Upper lobe of right lung (tissue), 1 donor: ENCODE measurements around the gene EYA2. TPM values are rescaled to one million over a fixed set of nuclear protein-coding genes. Genes with fewer than 3 reads are reported as not detected.

Experiments
- ATAC-seq: fragments of 200-7000 bp; cut with Tn5 transposase; one replicate; pipeline ENCODE4 v1.9.1; 2020; ENCODE audit warnings: mild to moderate bottlenecking, moderate library complexity
- DNase-seq: peaks from one replicate; pipeline ENCODE4 v3.0.0-alpha.2; 2020
- H3K27ac ChIP-seq: fragments of 200-600 bp; one replicate; pipeline ENCODE4 v1.8.0; 2022
- H3K27me3 ChIP-seq: fragments of 200-600 bp; one replicate; pipeline ENCODE4 v1.8.0; 2022; ENCODE audit warnings: mild to moderate bottlenecking
- H3K36me3 ChIP-seq: fragments of 200-600 bp; one replicate; pipeline ENCODE4 v1.8.0; 2022
- H3K4me1 ChIP-seq: fragments of 200-600 bp; one replicate; pipeline ENCODE4 v1.8.0; 2022
- H3K4me3 ChIP-seq: fragments of 200-600 bp; one replicate; pipeline ENCODE4 v1.8.0; 2022; ENCODE audit warnings: mild to moderate bottlenecking
- H3K9me3 ChIP-seq: fragments of 200-600 bp; one replicate; pipeline ENCODE4 v1.8.0; 2022
- intact Hi-C: fragments of 100-400 bp; cut with DNase I; formaldehyde crosslinking; loops from one replicate; pipeline ENCODE4 v1.11.0; 2022
- total RNA-seq: library from RNA; stranded (reverse); fragmentation: NEBNext Ultra II Directional; extraction: Animal tissue kit (Norgen Biotek cat#: 25700); gene quantifications from one replicate; pipeline ENCODE4 v1.2.1, GENCODE V29; 2021
- TF ChIP-seq, protein P1 (sequence below): fragments of 200-600 bp; IDR thresholded peaks from one replicate; pipeline ENCODE4 v1.8.0; 2022; ENCODE audit warnings: antibody characterized with exemption
- donor health status: DM: no; HTN: yes; CAD: no; lungs with severe emphysema.

Gene EYA2
- total RNA-seq, 1 donor from 2014 or later, result 1.8 TPM

DNA sequence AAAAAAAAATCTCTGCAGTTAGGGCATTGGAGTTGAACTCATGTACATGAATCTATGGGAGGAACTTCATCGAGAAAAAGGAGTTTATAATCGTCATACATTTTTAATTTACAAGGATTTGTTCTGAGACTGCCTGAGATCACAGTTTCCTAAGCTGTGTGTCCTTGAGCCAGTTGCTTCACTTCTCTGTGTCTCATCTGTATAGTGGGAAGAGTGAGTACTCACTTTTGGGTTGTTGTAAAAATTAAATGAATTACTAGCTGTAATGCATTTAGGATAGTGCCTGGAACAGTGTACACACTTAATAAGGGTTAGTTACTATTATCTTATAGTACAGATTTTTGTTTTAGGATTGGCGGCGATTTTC is 42.5 kb downstream of the EYA2 start:
- Histone ChIP-seq H3K27me3 (peaks cover 16% of the 10 kb centered on the region), H3K4me3 (no peak overlapping the region), H3K27ac (no peak overlapping the region), H3K4me1 (no peaks in the 10 kb centered on the region), H3K9me3 (no peaks in the 10 kb centered on the region), H3K36me3 (no peaks in the 10 kb centered on the region)
- intact Hi-C loops, result no loop called here
- DNase-seq, result no peak
- TF ChIP-seq, protein P1, sequence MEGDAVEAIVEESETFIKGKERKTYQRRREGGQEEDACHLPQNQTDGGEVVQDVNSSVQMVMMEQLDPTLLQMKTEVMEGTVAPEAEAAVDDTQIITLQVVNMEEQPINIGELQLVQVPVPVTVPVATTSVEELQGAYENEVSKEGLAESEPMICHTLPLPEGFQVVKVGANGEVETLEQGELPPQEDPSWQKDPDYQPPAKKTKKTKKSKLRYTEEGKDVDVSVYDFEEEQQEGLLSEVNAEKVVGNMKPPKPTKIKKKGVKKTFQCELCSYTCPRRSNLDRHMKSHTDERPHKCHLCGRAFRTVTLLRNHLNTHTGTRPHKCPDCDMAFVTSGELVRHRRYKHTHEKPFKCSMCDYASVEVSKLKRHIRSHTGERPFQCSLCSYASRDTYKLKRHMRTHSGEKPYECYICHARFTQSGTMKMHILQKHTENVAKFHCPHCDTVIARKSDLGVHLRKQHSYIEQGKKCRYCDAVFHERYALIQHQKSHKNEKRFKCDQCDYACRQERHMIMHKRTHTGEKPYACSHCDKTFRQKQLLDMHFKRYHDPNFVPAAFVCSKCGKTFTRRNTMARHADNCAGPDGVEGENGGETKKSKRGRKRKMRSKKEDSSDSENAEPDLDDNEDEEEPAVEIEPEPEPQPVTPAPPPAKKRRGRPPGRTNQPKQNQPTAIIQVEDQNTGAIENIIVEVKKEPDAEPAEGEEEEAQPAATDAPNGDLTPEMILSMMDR, result no peak
- ATAC-seq, result no peak

DNA sequence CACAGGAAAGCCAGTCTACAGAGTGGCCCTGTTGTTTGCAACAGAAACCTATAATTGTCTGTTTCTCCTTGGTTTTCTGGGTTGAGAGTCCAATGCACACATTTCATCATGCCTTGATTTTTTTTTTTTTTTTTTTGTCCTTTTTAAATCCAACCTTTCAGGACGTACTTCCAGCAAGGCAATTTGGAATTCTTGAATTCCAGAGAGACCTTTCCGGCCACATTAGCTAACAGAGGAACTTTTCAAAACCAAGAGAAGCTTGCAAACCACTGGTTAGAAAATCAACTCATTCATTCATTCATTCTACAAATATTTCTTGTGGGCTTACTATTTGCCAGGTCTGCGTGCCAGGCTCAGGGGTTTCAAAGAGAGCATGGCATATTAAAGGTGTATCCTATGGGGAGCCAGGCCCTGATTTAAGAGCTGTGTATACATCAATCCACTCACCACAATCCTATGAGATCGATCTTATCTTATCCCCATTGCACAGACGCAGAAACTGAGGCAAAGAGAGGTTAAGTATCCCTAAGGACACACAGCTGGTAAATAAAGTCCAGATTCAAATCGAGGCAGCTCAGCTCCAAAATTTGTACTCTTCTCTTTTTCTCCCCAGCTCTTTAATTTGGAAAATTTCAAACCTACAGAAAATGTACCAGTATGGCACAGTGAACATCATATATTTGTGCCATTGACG is 43.0 kb downstream of the EYA2 start:
- TF ChIP-seq, protein P1, result no peak

DNA sequence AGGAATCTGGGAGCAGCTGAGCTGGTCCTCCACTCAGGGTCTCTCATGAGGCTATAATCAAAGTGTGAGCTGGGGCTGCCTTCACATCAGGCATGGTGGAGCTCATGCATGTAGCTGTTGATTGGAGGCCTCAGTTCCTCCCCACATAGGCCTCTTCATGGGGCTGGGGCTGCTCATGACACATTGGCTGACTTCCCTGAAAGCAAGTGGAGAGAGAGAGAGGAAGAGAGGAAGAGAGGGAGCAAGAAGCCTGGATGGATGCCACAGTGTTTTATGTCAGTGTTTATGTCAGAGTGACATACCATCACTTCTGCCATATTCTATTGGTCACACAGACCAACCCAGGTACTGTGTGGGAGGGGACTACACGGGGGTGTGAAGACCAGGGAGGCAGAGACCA is 43.8 kb downstream of the EYA2 start:
- no peak for ATAC-seq
- peaks cover 11% of the 10 kb centered on the region for H3K27me3 ChIP-seq
- H3K27ac ChIP-seq, result no peak overlapping the region
- TF ChIP-seq, protein P1, result no peak
- H3K4me1 ChIP-seq, result no peaks in the 10 kb centered on the region
- intact Hi-C loops, result no loop called here
- no peak overlapping the region for H3K4me3 ChIP-seq
- no peaks in the 10 kb centered on the region for H3K36me3 ChIP-seq
- H3K9me3 ChIP-seq, result no peaks in the 10 kb centered on the region
- DNase-seq, result no peak

More for the DNA sequence above, 43.0 kb downstream of the EYA2 start:
- peaks cover 16% of the 10 kb centered on the region for H3K27me3 ChIP-seq
- no peak for ATAC-seq
- no peak overlapping the region for H3K27ac ChIP-seq
- H3K4me3 ChIP-seq, result no peak overlapping the region
- H3K36me3 ChIP-seq, result no peaks in the 10 kb centered on the region
- no peaks in the 10 kb centered on the region for H3K9me3 ChIP-seq
- intact Hi-C loops, result no loop called here
- H3K4me1 ChIP-seq, result no peaks in the 10 kb centered on the region
- DNase-seq, result no peak

DNA sequence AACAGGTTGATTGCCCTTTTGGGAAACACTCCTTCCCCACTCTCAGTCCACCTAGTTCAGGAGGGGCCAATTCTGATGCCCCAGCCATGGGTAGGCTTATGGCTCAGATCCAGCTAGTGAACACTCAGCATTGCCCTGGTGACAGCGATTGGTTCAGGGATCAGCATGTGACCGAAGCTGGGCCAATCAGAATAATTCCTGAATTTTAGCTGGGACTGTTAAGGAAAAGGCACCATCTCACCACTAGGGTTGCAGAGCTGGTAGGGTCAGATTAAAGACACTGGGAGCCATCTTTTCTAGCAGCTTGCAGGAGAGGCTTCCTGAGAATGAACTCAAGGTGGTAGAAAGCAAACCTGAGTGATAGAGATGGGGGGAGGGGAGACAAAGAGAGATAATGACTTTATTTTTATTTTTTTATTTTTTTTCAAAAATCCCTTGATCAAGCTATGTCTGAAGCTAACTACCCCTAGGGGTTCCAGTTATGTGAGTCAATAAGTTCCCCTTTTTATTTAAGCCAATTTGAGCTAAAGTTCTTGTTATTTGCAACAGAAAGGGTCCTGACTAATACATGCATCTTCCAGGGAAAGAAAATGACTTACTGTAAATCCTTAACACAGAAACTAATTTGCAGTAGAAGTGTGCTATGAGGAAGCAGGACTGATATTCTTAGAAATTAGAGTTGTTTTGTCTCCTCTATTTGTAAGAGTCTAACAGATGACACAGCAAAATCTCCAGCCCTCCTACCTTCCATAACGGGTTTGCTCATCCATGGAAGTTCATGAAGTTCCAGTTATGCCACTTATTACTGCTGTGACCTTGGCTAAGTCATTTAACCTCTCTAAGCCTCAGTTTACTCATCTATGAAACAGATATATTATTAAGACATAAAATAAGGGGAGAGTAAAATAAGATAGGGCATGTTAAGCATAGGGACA is 44.7 kb downstream of the EYA2 start:
- H3K36me3 ChIP-seq, result no peaks in the 10 kb centered on the region
- no peaks in the 10 kb centered on the region for H3K4me1 ChIP-seq
- H3K4me3 ChIP-seq, result no peak overlapping the region
- intact Hi-C loops, result no loop called here
- H3K9me3 ChIP-seq, result no peaks in the 10 kb centered on the region
- no peak overlapping the region for H3K27ac ChIP-seq
- ATAC-seq (no peak), DNase-seq (no peak)
- H3K27me3 ChIP-seq, result peaks cover 6% of the 10 kb centered on the region
- TF ChIP-seq, protein P1, result no peak

DNA sequence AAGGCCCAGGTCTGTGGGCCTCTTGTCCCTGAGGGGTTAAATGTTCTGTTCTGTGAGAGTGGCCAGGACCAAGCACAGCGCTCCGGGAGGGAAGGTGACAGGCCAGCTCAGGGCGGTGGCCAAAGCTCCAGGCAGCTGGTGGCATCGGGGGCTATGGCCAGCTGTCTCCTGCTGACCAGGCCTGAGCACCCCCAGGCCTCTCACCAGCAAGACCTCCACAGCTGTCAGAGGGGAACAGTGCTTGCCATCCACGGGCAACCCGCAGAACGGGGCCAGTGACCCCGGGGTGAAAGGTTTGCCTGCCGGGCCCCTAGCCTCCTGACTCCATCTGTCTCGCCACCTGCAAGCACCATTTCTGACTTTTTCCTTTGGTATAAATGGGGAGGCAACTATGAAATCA is 46.0 kb downstream of the EYA2 start:
- Histone ChIP-seq H3K4me3 (no peak overlapping the region), H3K27me3 (peaks cover 6% of the 10 kb centered on the region), H3K36me3 (no peaks in the 10 kb centered on the region), H3K4me1 (no peaks in the 10 kb centered on the region), H3K9me3 (no peaks in the 10 kb centered on the region), H3K27ac (no peak overlapping the region)
- no peak for DNase-seq
- ATAC-seq, result no peak
- TF ChIP-seq, protein P1, result no peak
- intact Hi-C loops, result no loop called here
